Urothelium cell line (cell line): ENCODE data around the gene RERE.

Source experiments
- DNase-seq: peaks from one replicate; pipeline ENCODE4 v3.0.0; 2011; ENCODE audit warnings: low spot score, mixed read lengths
- FAIRE-seq: peaks from 2 replicates; lab custom pipeline; 2011; peaks lifted over from hg19 to GRCh38; lab: Jason Lieb, UNC

Gene RERE

DNA sequence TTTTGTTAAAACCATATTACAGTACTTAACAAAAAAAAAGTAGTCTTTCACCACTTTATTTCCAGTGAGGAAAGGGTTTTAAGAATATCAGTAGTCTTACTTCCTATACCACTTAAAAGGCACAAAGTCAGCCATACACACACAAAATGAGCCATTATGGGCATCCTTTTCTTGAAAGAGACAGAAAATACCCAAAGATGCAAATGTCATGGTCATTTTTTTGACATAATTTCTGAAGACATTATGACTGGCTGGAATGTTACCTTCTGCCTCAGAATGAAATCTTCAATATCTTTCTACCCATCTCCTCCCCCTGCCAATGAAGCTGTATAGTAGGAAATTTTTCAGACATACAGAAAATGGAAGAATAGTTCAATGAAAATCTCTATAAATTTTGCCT lies 261.9 kb downstream of the RERE start:
- FAIRE-seq (no peak), DNase-seq (no peak)

DNA sequence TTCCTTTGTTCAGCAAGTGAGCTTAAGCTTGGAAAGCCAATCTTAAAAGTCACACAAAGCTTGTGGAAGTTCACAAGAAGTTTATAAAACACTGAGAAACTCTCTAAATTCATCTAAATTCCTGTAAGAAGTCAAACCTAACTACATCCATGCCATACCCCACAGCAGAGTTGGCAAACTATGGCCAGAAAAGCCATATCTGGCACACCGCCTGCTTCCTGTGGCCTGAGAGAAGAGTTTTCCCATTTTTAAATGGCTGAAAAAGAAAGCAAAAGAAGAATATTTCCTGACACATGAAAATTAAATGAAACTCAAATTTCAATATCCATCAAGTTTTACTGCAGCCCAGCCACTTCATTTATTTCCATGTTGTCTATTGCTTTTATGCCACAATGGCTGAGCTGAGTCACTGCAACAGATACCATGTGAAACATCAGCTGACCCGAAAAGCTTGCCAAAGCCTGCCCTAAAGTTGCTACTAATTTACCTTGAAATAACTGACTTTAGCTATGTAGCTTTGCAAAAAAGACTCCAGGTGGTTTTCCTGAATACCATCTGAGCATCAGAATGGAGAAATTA lies 262.4 kb downstream of the RERE start:
- DNase-seq = peak; percentile 8
- no peak for FAIRE-seq

DNA sequence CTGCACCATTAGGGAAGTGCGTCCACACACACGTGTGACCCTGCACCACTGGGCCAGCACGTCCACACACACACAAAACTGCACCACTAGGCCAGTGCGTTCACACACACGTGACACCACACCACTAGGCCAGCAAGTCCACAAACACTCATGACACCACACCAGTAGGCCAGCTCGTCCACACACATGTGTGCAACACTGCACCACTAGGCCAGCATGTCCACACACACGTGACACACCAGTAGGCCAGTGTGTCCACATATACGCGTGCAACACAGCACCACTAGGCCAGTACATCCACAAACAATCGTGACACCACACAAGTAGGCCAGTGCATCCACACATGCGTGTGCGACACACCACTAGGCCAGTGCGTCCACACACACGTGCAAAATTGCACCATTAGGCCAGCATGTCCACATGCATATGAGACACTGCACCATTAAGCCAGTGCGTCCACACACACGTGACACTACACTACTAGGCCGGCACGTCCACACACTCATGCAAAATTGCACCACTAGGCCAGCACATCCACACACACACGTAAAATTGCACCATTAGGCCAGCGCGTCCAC lies 264.5 kb downstream of the RERE start:
- FAIRE-seq = peak; percentile 95
- no peak for DNase-seq

DNA sequence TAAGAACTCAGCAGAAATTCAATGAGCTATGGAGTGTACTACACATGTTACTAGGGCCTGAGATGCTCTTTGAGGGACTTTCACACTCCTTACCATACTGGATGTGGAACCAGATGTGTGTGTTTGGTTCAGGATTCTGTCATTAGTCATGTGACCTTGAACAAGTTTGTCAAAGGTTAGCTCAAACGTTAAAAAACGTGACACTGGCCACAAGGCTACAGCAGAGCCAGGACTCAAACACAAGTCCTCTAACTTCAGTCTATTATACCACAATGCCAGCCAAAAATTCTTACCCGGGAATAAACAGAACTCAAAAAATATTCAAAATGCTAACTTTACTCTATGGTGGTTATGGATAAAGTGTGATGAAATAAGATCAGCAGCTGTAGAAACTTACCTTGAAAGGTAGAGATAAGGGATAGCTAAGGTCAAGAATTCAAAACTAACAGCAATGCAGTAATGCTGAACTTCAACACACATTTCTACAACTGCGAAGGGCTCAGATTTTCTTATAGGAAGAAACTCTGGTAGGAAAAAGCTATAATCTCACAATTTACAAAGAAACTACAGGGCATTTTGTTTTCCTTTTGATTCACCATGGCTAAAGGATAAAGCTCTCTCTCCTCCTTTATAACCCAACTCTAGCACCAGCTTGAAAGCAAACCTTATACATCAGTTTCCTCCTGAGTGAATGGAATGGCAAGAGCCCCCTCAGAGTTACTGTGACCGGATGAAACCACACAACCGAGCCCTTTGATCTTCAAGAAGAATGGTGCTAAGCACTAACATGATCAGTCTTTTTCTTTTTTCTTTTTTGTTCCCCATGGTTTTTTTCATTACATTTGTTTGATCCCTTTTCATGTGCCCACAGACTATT lies 265.6 kb downstream of the RERE start:
- FAIRE-seq (no peak), DNase-seq (no peak)

DNA sequence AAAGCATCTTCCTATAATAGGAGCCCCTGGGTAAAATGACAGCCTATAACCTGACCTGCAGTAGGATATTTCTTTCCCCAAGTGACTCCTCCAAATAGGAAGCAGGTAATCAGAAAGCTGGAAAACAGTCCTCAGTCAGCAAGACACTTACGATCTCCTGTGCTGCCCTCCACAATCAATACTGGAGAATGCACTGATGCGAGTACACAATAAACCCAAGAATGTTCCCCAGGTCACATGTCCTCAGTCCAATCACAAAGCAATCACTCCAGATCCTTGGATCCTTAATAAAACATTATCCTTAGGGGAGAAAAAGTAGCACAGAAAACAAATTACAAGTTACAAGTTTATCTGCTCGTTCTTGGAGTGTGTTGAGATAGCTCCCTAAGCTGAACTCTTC lies 266.4 kb downstream of the RERE start:
- FAIRE-seq = no peak
- no peak for DNase-seq

DNA sequence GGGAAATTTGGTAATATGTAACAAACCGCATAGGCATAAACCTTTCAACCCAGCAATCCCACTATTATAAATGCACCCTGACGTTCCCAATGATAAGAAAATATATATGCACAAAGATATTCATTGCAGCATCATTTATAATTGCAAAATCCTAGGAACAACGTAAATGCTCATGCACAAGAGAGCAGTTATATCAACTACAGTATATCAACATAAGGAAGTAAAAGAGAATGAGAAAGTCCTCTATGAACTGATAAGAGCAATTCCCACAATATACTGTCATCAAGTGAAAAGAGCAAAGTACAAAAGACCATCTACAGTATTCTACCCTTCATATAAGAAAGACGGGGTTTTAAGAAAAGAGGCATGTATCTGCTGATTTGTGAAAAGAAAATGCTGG lies 269.6 kb downstream of the RERE start:
- FAIRE-seq = no peak
- DNase-seq = no peak

DNA sequence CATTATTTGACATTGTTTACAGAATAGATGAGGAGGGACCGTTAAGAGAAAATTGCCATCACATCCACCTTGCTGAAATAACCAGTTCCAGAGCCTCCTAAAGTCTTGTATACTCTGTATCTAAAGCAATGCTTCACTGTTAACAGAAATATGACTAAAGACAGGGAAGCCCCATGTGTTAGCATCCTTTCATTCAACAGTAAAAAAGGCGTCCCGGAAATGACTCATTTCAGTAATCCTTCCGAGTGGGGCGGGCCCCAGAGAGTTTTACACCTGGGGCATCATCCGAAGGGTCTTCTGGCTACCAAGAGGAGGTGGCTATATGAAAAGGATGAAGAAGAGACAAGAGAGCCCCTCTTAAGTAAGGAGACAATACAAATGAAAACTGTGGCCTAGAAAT lies 272.4 kb downstream of the RERE start:
- no peak for FAIRE-seq

DNA sequence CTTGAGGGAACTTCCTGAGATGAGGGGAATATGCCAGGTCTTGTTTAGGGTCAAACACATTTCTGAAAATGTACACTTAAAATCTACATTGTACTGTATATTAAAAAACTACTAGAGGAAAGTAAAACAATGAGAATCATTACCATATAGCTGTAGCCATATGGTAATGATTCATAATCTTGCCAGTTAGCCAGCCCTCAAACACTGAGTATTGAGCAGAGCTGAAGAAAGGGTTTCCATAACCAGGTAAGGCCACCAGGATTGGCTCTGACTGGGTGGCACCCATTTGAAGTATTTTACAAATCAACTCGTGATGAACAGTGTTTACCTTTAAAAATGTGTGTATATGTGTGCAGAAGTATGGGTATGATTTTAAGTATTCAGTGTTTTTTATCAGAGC lies 272.8 kb downstream of the RERE start:
- FAIRE-seq (no peak), DNase-seq (no peak)

More for the DNA sequence above, 272.4 kb downstream of the RERE start:
- DNase-seq = no peak

DNA sequence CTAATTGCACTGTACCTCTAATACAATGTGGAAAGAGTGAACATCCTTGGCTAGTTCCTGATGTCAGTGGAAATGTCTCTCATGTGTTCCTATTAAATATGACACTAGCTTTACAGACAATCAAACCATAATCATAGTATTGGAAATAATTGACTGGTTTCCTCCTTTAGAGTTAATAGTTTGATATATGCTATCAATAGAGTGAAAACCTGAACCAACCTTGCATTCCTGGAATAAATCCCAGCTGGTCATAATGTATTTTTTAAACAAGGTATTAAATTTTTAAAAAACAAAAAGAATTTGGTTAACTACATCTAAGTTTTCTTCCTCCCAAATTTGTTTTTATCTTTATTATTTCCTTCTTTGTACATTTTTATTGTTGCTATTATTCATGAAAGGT lies 273.5 kb downstream of the RERE start:
- DNase-seq (no peak), FAIRE-seq (no peak)

DNA sequence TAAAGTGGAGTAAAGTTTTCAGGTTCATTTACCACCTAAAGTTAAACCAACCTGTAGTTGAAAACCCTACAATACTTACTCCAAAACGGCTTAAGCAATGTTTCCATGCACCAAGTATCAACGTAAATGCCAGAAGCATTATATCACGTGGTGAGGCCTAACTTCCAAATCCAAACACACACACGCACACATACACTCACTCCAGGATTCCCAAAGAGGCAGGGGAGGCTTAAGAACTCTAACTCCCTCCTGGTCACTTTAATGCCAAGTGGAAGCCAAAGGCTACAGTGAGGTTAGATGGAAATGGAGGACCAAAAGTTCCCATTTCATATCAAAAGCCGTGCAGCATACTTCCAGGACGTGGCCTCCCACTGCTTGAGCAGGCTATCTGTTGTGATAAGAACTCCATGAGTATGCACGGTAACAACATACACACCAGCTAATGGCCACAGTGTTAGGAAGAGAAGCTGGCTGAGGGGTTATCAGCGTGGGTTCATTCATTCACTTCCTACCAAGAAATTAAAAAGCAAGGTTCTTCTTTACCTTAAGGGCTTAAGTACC lies 275.4 kb downstream of the RERE start:
- FAIRE-seq = no peak
- DNase-seq = no peak

DNA sequence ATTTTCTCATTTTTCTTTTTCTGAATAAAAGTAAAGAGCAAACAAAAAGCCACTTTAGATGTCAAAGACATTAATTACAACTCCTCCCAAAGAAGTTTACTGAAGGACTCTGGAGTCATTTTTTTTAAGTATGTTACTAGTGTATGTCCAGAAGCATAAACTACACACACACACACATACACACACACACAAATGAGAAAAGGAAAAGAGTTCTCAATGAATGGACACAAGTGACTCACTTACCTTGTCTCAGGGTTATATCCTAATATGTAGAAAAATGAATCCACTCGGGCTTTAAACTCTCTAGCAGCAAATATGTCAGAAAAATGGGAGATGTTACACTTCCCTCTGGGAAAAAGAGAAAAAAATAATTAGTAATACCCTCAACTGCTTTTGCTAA lies 276.5 kb downstream of the RERE start:
- DNase-seq (no peak), FAIRE-seq (no peak)

DNA sequence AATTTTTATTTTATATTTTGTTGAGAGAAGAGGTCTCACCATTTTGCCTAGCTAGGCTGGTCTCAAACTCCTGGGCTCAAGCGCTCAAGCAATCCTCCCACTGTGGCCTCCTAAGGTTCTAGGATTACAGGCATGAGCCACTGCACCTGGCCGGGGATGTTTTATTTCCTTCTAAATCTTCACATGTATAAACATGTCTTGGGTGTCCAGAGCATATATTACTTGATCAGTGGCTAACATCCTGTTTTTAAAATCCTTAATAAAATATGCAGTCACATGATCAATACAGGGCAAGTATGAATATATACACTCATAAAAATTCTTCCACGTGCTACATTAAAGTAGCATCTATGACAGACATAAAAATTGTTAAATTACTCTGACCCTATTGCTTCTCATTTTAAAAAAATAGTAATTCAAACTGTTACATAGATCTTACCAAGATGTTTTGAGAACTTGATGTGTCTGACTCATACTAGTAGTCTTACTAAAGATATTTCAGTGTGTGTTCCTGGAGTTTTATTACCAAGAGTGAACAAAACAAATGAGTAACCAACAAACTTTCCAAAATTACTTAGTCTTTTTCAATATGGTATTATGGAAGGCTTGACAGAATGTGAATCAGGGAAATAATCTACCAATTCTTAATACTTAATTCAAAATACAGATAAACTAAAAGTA lies 277.0 kb downstream of the RERE start:
- FAIRE-seq (no peak), DNase-seq (no peak)

DNA sequence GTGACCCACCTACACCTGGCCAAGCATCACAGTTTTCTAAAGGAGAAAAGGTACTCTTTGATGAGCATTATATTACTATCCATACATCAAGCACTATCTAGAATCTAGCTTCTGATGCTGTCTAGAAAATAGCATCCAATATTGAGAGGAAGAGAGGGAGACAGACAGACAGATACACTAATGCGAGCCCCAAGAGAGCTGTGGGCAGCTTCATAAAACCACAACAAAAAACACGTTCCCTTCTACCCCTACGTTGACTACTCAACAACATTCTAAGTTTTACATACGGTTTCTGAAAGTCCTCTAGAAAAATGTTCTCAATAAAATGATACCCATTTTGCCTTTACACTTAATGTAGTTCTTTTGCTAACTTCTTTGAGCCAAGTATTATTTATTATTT lies 277.8 kb downstream of the RERE start:
- DNase-seq = no peak

DNA sequence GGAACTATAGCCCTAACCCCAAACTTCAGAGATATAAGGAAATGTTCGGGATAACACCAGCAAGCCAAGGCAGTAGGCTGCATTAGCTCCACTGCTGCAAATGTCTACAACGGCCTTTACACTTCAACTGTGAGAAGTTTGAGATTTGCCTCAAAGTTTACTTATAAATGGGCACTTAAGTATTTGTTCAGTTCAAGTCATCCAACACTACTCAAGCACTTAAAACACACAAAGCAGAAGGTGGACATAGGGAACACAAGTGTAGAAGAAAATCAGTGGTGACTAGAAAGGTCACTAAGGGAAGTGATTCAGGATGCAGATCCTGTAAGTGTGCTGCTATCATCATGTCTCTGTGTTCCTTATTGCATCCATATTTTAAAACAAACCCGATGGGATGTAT lies 278.9 kb downstream of the RERE start:
- no peak for DNase-seq
- no peak for FAIRE-seq

More for the DNA sequence above, 277.8 kb downstream of the RERE start:
- no peak for FAIRE-seq

DNA sequence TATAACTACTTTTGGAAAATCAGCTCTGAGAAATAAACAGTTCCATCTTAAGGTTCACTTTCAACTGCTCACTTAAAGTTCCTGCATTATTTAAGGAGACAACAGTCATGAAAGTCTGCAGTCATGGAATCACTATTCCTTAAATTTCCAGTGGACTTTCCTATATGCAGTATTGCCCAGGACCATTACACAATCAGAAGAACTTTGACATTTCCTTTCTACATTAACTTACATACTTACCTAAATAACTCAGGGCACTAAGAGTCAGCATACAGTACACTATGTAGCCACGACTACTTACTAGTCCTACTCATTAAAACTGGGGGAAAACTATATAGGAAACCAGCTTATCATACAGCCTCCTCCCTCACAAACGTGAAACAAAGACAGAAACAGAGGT lies 279.4 kb downstream of the RERE start:
- no peak for DNase-seq
- no peak for FAIRE-seq

DNA sequence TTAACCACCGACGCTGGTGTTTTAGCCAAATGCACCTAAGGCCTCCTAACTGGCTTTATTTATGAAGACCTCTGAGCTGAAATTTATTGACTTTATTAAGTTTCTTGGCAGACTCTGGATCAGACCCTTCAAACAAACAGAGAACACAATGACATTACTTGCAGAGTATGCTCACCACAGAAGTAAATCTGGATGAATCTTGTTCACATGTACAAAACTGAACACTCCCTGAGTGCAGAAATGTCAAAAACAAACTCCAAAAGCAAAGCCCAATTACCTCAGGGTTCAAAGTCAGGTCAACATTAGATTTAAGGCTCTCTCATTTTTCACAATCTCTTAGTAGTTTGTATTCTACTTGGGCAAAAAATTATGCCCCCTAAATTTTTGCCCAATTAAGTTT lies 280.9 kb downstream of the RERE start:
- DNase-seq (no peak), FAIRE-seq (no peak)

DNA sequence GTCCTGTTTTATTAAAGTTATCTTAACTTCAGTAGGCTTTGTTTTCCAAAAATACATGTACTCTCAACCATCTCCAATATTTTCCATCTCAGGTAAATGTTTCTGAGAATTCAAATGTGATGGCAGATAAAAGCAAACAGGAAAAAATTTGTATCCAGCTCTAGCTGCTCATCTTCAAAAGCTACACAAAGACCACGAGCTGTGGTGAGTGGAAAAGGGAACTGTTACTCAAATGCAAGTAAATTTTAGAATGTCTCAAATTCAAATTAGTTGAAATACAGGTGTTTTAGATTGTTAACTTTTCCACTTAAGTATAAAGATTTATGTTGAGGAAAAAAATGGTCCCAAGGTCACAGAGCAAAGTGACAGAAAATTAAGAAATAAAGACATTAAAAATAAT lies 283.5 kb downstream of the RERE start:
- FAIRE-seq (no peak), DNase-seq (no peak)

DNA sequence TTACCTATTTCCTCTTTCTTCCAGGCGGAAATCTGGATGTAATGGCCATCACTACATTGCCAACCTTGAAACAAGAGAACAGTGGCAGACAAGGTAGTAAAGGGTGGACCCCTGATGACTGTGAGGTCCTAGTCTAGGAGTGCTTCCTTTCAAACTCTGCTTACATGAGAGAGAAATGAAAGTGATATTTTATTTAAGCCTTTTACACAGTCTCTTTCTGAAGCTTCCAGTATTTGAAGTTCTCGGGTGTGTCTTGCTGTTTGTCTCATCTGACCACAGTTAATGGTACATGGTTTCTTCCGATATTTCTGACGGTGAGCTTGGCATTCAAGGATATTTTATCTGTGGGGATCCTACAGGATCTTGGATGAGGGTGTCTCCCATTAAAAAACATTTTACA lies 284.3 kb downstream of the RERE start:
- no peak for FAIRE-seq
- DNase-seq = no peak

DNA sequence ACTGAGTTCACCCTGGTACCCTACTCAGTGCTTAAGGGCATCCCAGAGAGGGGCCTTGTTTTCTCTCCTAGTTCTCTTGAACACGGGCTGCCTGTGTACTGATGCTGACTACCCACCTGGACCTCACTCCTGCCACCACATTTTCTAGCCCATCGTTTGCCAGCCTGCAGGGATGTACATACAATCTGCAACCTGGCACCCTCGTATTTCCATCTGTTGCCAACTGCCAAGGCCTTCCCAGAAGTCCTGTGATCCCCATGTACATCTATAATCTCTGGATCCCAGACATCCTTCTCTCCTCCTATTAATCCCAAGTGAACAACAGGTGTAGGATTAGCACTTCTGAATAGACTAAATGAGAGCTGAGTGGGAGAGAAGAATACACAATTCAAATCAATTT lies 287.5 kb downstream of the RERE start:
- FAIRE-seq = no peak

DNA sequence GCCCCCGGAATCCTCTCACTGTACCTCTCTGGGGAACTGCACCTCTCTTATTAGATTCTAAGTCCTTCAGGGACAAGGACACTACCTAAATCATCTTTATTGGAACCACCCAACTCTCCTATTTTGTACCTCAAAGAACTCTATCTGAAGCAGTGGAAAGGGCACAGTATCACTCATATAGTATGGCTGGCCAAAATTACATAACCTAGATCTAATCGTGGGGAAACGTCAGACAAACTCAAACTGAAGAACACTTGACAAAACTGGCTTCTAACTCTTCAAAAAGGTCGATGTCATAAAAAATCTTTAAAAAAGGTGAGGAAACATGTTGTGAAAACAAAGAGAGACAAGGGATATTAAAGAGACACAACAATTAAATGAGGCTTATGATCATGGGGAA lies 289.5 kb downstream of the RERE start:
- FAIRE-seq = no peak

More for the DNA sequence above, 287.5 kb downstream of the RERE start:
- DNase-seq = no peak

DNA sequence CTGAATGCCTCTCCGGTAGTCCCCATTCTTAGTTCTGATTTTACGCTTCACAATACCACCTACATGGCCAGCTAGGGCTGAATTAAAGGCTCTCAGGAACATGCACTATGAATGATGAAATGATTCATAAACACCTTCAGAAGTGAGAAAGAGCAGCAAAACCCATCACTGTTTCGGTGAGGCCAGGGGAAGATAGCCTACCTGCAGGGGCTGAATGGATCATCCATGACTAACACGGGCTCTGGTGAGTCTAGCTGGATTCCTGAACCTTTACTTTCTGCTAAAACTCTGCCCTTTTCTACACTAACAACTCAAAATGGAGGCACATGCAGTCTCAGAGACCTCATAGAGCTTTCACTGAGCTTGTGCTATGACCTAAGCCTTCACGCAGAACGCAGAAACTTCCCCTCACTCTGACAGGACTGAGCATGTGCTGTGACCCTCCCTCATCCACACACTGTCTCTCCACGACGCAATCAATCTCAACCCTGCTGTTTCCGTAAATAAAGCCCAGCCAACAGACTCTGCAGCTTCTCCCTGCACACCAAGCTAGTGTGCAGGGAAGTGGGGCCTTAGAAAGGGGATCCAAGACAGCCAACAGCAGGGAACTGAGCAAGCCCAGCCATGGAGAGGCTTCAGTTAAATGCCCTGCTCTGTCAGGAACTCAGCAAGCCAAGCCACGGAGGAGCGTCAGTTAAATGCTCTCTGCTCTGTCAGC lies 291.7 kb downstream of the RERE start:
- FAIRE-seq = no peak

More for the DNA sequence above, 289.5 kb downstream of the RERE start:
- DNase-seq = no peak

More for the DNA sequence above, 291.7 kb downstream of the RERE start:
- peak; percentile 70 for DNase-seq
